GM10248 (cell line): ENCODE results near the gene MTF2.

ENCODE experiments used
- CTCF ChIA-PET: fragments of 300-600 bp; sonication (Branson Sonifier 250); formaldehyde crosslinking; extraction: SDS; loops from one replicate; lab custom pipeline; 2021; ENCODE audit warnings: antibody characterized with exemption; lab: Yijun Ruan, JAX
- POLR2A ChIA-PET: fragments of 350-650 bp; sonication (Branson Sonifier 250); formaldehyde crosslinking; extraction: SDS; loops from one replicate; lab custom pipeline; 2020; ENCODE audit warnings: antibody characterized with exemption; lab: Yijun Ruan, JAX
- DNase-seq: peaks from one replicate; pipeline ENCODE4 v3.0.0; 2012; ENCODE audit errors: extremely low spot score
- TF ChIP-seq, protein P1 (sequence below): IDR thresholded peaks from 2 replicates; pipeline ENCODE4 v1.5.1; 2012; ENCODE audit warnings: mild to moderate bottlenecking, low read depth; ENCODE audit errors: extremely low read depth, missing control alignments, control extremely low read depth

Gene MTF2

DNA sequence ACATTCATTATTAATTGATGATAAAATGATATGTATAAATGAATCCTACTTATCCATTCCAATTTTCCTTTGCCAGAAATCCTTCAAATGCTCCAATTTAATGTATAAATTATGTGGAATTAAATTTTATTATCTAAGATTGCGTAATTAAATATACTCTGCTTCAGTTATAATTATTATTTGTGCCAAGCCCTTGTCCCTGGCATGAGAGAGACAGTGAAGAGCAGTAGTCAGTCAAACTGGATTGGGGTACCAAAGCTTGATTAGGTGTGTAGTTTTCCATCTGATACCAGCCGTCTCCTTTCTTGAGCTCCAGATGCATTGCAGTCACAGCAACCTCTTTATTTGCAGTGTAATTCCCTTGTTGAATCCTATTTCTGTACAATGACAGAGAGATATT lies 22.4 kb upstream of the MTF2 start:
- DNase-seq: no peak
- ChIA-PET POLR2A (no interaction called here), CTCF (interaction anchor here (0.9 to 1.6 kb wide), 2 partner anchors 31 to 33 kb away, joined by 4 read pairs; no protein-coding TSS in a partner anchor)
- TF ChIP-seq, protein P1, sequence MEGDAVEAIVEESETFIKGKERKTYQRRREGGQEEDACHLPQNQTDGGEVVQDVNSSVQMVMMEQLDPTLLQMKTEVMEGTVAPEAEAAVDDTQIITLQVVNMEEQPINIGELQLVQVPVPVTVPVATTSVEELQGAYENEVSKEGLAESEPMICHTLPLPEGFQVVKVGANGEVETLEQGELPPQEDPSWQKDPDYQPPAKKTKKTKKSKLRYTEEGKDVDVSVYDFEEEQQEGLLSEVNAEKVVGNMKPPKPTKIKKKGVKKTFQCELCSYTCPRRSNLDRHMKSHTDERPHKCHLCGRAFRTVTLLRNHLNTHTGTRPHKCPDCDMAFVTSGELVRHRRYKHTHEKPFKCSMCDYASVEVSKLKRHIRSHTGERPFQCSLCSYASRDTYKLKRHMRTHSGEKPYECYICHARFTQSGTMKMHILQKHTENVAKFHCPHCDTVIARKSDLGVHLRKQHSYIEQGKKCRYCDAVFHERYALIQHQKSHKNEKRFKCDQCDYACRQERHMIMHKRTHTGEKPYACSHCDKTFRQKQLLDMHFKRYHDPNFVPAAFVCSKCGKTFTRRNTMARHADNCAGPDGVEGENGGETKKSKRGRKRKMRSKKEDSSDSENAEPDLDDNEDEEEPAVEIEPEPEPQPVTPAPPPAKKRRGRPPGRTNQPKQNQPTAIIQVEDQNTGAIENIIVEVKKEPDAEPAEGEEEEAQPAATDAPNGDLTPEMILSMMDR: no peak

DNA sequence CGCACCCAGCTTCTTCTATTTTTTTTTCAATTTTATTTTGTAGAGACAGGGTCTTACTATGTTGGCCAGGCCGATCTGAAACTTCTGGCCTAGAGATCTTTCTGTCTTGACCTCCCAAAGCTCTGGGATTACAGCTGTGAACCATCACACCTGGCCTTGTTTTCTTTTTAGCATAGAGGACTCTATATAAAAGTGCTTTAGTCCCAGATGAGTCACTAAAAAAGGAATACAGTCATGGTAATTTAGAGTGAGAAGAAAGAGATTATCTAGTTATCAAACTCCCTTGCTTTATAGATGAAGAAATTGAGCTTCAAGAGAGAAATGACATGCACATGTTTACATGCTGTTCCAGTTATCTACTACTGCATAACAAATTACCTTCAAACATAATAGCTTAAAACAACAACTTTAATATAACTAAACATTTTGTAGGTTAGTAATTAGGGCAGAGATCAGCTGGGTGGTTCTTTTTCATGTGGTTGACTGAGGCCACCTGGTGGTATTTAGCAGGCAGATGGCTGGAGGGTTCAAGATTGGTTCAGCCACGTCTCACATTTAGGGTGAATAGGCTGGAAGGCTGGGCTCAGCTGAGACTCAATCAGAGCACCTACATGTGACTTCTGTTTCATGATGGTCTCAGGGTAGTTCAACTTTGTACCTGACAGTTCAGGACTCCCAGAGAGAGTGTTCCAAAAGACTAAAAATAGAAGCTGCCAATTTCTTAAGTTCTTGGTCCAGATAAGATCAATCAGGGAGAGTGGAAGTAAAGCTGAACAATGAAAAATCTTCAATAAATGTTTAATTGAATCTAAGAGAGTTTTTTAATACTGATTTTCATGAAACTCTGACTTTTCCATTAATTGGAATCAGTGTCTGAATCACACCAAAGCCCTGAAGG lies 16.9 kb upstream of the MTF2 start:
- ChIA-PET POLR2A (interaction anchor here (1.1 kb wide), 1 partner anchor 17 kb away, joined by 3 read pairs; the partner anchor contains the start of gene MTF2), CTCF (interaction anchor here (0.8 to 5.5 kb wide), 23 partner anchors 9 to 283 kb away, joined by 3 to 120 read pairs (median 5); partner anchors contain the start of genes DIPK1A and MTF2)
- peak; percentile 57 for DNase-seq
- TF ChIP-seq, protein P1: peak; percentile 63

DNA sequence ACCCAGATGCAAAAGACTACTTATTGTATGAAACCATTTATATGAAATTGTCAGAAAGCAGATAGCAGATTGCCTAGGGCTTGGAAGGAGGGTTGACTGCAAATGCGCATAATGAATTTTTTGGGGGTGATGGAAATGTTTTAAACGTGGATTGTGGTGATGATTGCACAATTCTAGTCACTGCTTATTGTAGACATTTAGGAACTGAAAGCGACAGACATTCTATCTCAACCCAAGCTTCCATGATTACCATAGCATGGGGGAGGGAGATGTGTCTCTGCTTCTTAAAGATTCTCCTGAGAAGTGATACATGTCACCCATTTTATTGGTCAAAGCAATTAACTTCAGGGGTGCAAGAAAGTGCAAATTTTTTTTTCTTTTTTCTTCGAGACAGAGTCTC lies 2.8 kb upstream of the MTF2 start:
- no peak for DNase-seq
- ChIA-PET POLR2A (no interaction called here), CTCF (no interaction called here)
- TF ChIP-seq, protein P1: no peak

- ChIA-PET POLR2A (interaction anchor here (0.7 kb wide), 1 partner anchor 33 kb away, joined by 3 read pairs; no protein-coding TSS in a partner anchor), CTCF (interaction anchor here (0.7 to 4.2 kb wide), 11 partner anchors 7 to 227 kb away, joined by 3 to 33 read pairs (median 5); no protein-coding TSS in a partner anchor)
- TF ChIP-seq, protein P1: no peak
- no peak for DNase-seq
Measured at GRCh38 chr1:93078203-93078602, 880 bp upstream of the MTF2 start.

DNA sequence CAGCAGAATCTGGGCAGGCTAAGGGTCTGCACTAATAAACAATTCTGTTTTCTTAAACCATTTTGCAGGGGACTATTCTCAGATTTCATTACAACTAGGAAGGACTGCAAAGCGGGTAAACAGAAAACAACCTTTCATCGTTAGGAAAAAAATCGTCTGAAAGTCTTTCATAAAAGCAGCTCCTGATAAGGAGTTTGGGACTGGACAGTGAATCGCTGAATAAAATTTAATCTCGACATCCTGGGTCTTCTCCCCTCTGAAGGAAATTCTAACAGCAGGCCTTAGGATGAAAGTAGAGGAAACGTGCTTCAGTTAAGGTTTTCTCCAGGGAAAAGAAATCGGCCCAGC lies 471 bp upstream of the MTF2 start:
- TF ChIP-seq, protein P1: no peak
- ChIA-PET CTCF (interaction anchor here (0.7 to 4.2 kb wide), 12 partner anchors 8 to 227 kb away, joined by 3 to 33 read pairs (median 4); no protein-coding TSS in a partner anchor), POLR2A (interaction anchor here (0.7 to 1.0 kb wide), 2 partner anchors 16 to 33 kb away, joined by 3 read pairs; no protein-coding TSS in a partner anchor)
- no peak for DNase-seq

GRCh38 chr1:93079685-93080141 lies 630 bp downstream of the MTF2 start:
- peak; percentile 18 for DNase-seq
- TF ChIP-seq, protein P1: no peak
- ChIA-PET CTCF (interaction anchor here (0.8 to 4.2 kb wide), 27 partner anchors 9 to 550 kb away, joined by 3 to 33 read pairs (median 3); no protein-coding TSS in a partner anchor), POLR2A (interaction anchor here (0.5 to 1.0 kb wide), 3 partner anchors 16 to 41 kb away, joined by 3 to 7 read pairs (median 5); no protein-coding TSS in a partner anchor)
